ENCODE data around the gene EXOC4. TPM values are rescaled to one million over a fixed set of nuclear protein-coding genes. Genes with fewer than 3 reads are reported as not detected.

EXOC4 gene
- total RNA-seq, 1 experiment from 2014 or later: 71.0 TPM

- no peaks in the 10 kb centered on the region for H3K36me3 ChIP-seq (ENCODE audit: control insufficient read depth, insufficient read depth, low read length)
- no peak for DNase-seq (ENCODE audit: low read depth, low spot score)
- H3K27ac ChIP-seq (ENCODE audit: low read length): no peak overlapping the region
- ChIA-PET POLR2A (no interaction called here), CTCF (no interaction called here)
- no peak overlapping the region for H3K4me3 ChIP-seq (ENCODE audit: low read depth in 2 of 2, low read length in 2 of 2)
- no peaks in the 10 kb centered on the region for H3K27me3 ChIP-seq (ENCODE audit: control insufficient read depth, insufficient read depth, low read length)
- in situ Hi-C loops (cut with HindIII; ENCODE audit: low pct_unique_long_range_greater_than_20kb, low sequenced_read_pairs) (no loop called here), intact Hi-C loops (cut with micrococcal nuclease; ENCODE audit: unreplicated experiment) (no loop called here)
- TF ChIP-seq CTCF (IDR thresholded peaks at IDR 0.05) (no peak), SIN3A (IDR thresholded peaks at IDR 0.05; ENCODE audit: borderline replicate concordance, insufficient read depth, low read depth, low read length) (no peak), REST (IDR thresholded peaks at IDR 0.05; ENCODE audit: insufficient read depth in 1 of 2, low read depth in 2 of 2, low read length in 1 of 2) (no peak), TCF7L2 (IDR thresholded peaks at IDR 0.05; ENCODE audit: low read depth, low read length) (no peak), POLR2AphosphoS5 (IDR thresholded peaks at IDR 0.05; ENCODE audit: low read depth, low read length) (no peak)
- no peak for ATAC-seq
- no peaks in the 10 kb centered on the region for H3K9me3 ChIP-seq (ENCODE audit: control insufficient read depth, insufficient read depth, low read depth, low read length)
- no TSS peak for BruUV-seq (replicated peaks)
- H3K4me1 ChIP-seq (ENCODE audit: control insufficient read depth, insufficient read depth, low read length): no peaks in the 10 kb centered on the region
These were observed 571.3 kb downstream of the EXOC4 start for GRCh38 chr7:133824132-133824531.

- H3K27me3 ChIP-seq (ENCODE audit: control insufficient read depth, insufficient read depth, low read length): no peaks in the 10 kb centered on the region
- H3K27ac ChIP-seq (ENCODE audit: low read length): no peak overlapping the region
- no peaks in the 10 kb centered on the region for H3K9me3 ChIP-seq (ENCODE audit: control insufficient read depth, insufficient read depth, low read depth, low read length)
- CTCF ChIA-PET: no interaction called here
- ATAC-seq (no peak), DNase-seq (ENCODE audit: low read depth, low spot score) (no peak)
- POLR2A ChIA-PET: no interaction called here
- intact Hi-C loops (cut with micrococcal nuclease; ENCODE audit: unreplicated experiment): no loop called here
- in situ Hi-C loops (cut with HindIII; ENCODE audit: low pct_unique_long_range_greater_than_20kb, low sequenced_read_pairs): no loop called here
- no peak for TF ChIP-seq REST (IDR thresholded peaks at IDR 0.05; ENCODE audit: insufficient read depth in 1 of 2, low read depth in 2 of 2, low read length in 1 of 2)
- TF ChIP-seq TCF7L2 (IDR thresholded peaks at IDR 0.05; ENCODE audit: low read depth, low read length): no peak
- no peak for TF ChIP-seq SIN3A (IDR thresholded peaks at IDR 0.05; ENCODE audit: borderline replicate concordance, insufficient read depth, low read depth, low read length)
- TF ChIP-seq CTCF (IDR thresholded peaks at IDR 0.05): no peak
- TF ChIP-seq POLR2AphosphoS5 (IDR thresholded peaks at IDR 0.05; ENCODE audit: low read depth, low read length): no peak
- no peaks in the 10 kb centered on the region for H3K4me1 ChIP-seq (ENCODE audit: control insufficient read depth, insufficient read depth, low read length)
- no TSS peak for BruUV-seq (replicated peaks)
- no peaks in the 10 kb centered on the region for H3K36me3 ChIP-seq (ENCODE audit: control insufficient read depth, insufficient read depth, low read length)
- H3K4me3 ChIP-seq (ENCODE audit: low read depth in 2 of 2, low read length in 2 of 2): no peak overlapping the region
These were observed 575.1 kb downstream of the EXOC4 start for GRCh38 chr7:133827707-133828623.

All from Panc1 (cell line).